Fibroblast of mammary gland (primary cell): ENCODE data around the gene FOXJ2.
"Not testable (repeated sequence)": the region's sequence is repeated elsewhere in the genome, so short reads cannot be mapped to it uniquely, and the experiment has no call there.

Source experiments
- DNase-seq: peaks from one replicate; pipeline ENCODE4 v3.0.0-alpha.2; 2010; ENCODE audit warnings: low read depth
- H3K4me3 ChIP-seq: 2 replicates; pipeline ENCODE4 v1.5.1; 2011; ENCODE audit warnings: low read depth, mild to moderate bottlenecking, low read length, moderate library complexity; ENCODE audit not compliant: control insufficient read depth
- CTCF ChIP-seq: conservative IDR thresholded peaks from 2 replicates; pipeline ENCODE4 v1.5.1; 2011; ENCODE audit warnings: low read depth, low read length, inconsistent platforms; ENCODE audit not compliant: control insufficient read depth, insufficient read depth

Gene FOXJ2

DNA sequence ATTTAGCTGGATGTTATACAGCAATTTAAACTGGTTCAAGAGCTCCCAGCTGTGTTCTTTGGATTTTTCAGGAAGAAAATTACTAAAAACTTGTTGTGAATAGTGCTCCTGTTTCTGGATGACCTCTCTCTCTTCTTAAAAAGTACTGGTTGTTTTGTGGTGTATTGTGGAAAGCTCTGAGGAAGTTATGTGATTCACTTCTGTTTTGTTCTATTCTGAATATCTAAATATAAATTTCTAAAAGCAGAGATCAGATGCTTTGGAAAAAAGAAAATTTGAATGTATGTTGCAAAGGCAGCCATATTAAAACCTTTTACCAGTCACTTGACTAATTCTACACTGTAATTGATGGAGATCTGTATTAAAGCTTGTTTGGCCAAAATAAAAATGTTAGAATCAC lies 37.1 kb downstream of the FOXJ2 start:
- no peak for TF ChIP-seq CTCF
- DNase-seq, result no peak
- no peak overlapping the region for H3K4me3 ChIP-seq

DNA sequence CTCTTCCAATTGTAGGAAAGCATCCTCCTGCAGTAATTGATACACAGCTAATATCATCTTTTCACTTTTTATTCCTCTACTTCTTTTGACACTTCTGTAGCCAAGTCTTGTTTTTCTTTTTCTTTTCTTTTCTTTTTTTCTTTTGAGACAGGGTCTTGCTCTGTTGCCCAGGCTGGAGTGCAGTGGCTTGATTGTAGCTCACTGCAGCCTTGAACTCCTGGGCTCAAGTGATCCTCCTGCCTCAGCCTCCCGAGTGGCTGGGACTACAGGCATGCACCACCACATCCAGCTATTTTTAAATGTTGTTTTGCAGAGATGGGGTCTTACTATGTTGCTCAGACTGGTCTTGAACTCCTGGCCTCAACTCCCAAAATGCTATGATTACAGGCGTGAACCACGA lies 39.3 kb downstream of the FOXJ2 start:
- not testable (repeated sequence) for DNase-seq, H3K4me3 ChIP-seq

DNA sequence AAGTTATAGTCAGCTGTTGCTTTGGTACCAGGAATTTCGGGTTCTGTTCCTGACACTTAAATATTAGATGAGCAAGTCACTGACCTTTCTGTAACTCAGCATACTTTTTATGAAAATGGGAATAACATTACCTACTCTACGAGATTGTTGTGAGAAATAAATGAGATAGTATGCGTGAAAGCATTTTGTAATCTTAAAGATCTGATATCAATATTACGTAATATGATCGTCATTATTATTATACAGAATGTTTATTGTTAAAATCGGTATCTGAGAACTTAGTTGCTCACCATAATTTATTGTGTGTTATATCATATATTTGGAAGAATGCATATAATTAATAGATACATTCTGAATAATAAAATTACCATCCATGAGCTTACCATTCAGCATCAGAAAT lies 43.4 kb downstream of the FOXJ2 start:
- no peak for DNase-seq
- no peak overlapping the region for H3K4me3 ChIP-seq
- TF ChIP-seq CTCF, result no peak

DNA sequence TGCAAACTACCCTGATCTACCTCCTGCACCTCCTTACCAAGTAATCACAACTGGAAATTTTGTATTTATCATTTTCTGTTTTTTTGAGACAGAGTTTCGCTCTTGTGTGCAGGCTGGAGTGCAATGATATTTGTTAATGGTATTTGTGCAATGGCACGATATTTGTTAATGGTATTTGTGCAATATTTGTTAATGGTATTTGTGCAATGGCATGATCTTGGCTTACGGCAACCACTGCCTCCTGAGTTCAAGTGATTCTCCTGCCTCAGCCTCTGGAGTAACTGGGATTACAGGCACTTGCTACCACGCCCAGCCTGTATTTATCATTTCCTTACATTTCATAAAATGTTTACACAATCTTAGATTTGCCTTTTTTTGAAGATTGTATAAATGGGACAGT lies 43.9 kb downstream of the FOXJ2 start:
- H3K4me3 ChIP-seq, result no peak overlapping the region

GRCh38 chr12:8077207-8077606 lies 44.7 kb downstream of the FOXJ2 start:
- TF ChIP-seq CTCF, result no peak
- peak; percentile 69 for DNase-seq
- H3K4me3 ChIP-seq, result no peak overlapping the region

More for the DNA sequence above, 43.9 kb downstream of the FOXJ2 start:
- DNase-seq, result no peak
- no peak for TF ChIP-seq CTCF

DNA sequence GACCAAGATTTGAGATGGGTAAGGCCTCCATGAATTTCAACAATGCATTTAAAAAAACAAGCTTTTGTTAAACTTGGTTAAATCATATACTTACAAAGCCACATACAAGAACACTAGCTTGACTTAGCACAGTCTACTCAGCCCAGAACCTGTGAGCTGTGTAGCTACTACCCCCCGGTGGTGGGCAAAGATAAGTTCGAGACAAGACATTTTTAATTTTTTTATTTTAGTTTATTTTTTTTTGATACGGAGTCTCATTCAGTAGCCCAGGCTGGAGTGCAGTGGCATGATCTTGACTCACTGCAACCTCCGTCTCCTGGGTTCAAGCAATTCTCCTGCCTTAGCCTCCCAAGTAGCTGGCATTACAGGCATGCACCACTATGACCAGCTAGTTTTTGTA lies 45.9 kb downstream of the FOXJ2 start:
- TF ChIP-seq CTCF, result peak; percentile 61
- DNase-seq, result peak; percentile 78
- H3K4me3 ChIP-seq, result no peak overlapping the region

DNA sequence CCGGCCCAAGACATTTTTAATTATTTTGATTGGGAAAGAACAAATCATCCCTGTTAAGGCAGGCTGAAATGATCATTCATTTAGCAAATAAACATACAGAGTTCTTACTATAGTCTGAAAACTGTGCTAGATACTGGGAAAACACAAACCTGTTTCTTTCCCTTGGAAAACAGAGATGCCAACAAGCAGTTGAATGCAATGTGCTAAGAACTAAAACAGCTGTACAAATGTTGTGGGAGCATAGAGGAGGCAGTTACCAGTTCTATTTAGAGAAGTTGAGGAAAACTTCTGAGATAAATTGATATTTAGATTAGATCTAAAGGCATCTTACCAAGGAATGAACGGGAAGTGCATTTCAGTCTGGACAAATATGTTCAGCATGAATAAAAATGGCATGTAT lies 46.4 kb downstream of the FOXJ2 start:
- DNase-seq, result no peak

More for the DNA sequence above, 46.4 kb downstream of the FOXJ2 start:
- no peak for TF ChIP-seq CTCF
- no peak overlapping the region for H3K4me3 ChIP-seq
